ENCODE measurements around the gene PYDC1.
"Not testable (repeated sequence)": the region's sequence is repeated elsewhere in the genome, so short reads cannot be mapped to it uniquely, and the experiment has no call there.

The PYDC1 gene

DNA sequence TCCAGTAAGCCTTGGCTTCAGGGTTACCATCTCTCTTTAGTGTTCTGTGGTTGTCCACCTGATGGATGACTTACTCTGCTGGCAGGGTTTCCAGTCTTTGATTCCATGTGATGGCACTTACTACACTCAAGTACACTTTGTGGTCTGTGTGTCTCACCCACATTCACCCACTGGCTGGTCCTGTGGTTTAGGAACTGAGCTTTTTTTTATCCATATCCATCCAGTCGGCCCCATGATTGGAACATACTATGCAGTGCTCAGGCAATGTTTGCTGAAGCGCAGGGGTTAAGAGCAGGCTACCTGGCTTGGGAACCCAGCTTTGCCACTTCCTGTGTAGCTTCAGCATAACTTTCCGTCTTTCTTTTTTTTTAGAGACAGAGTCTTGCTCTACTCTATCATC, 39.8 kb downstream of the PYDC1 start:
- no peak for DNase-seq

DNA sequence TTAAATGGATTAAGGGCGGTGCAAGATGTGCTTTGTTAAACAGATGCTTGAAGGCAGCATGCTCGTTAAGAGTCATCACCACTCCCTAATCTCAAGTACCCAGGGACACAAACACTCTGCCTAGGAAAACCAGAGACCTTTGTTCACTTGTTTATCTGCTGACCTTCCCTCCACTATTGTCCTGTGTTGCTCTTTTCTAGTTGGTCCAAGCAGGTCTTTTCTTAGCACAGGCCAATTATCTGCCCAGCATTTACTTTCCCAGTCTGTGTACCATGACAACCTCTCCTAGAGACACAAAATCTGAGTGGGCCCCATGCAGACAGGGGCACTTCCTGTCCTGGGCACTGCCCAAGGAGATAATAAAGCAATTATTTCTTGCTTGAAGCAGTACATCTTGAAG, 46.9 kb downstream of the PYDC1 start:
- not testable (repeated sequence) for DNase-seq

DNA sequence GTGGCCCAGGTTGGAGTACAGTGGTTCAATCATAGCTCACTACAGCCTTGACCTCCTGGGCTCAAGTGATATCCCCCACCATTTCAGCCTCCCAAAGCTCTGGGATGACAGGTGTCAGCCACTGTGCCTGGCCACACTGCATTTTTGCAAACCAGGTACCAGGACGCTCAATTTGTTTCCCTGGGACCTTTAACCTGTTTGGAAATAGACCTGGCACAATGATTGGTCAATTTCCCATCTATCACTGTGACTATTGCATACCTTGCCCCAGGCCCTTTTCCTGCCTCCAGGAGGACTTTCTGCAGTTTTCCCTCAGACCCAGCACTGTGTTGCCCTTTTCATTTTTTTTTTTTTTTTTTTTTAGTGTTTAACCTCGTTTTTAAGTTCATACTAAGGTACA, 48.1 kb downstream of the PYDC1 start:
- no peak for DNase-seq

DNA sequence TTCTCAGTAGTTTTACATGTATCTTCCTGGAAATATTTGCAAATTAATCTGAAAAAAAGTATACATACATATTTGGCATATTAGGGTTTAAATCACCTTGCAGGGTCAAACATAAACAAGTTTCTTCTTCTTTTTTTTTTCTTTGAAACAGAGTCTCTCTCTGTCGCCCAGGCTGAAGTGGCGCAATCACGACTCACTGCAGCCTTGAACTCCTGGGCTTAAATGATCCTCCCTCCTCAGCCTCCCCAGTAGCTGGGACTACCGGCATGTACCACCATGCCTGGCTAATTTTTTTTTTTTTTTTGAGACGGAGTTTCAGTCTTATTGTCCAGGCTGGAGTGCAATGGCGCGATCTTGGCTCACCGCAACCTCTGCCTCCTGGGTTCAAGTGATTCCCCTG, 49.6 kb downstream of the PYDC1 start:
- DNase-seq: no peak

Measured in activated gamma-delta T cell (primary cell).